D341Med (cell line): ENCODE results near the gene BCL11A.

ENCODE experiments used
- DNase-seq: peaks from one replicate; pipeline ENCODE4 v3.0.0; 2012; ENCODE audit warnings: low spot score

BCL11A gene

GRCh38 chr2:60525899-60526298 lies 27.6 kb downstream of the BCL11A start:
- no peak for DNase-seq

- no peak for DNase-seq
Measured at GRCh38 chr2:60524874-60525273, 28.6 kb downstream of the BCL11A start.

DNA sequence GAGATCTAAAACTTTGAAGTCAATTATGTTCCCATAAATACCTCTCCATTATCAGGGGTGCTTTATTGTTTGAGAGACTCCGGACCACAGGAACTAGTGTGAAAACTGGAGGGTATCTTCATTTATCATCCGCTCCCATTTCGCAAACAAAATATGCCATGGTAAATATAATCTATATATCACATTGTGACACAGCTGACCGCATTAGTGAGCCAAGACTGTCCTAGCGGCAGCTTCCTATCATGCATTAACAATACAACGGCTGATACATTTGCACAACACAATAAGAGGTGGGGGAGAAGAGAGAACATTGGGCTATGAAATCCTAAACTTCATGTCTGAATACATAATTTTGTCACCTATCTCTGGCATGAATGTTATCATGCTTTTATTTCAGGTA lies 29.5 kb downstream of the BCL11A start:
- no peak for DNase-seq

DNA sequence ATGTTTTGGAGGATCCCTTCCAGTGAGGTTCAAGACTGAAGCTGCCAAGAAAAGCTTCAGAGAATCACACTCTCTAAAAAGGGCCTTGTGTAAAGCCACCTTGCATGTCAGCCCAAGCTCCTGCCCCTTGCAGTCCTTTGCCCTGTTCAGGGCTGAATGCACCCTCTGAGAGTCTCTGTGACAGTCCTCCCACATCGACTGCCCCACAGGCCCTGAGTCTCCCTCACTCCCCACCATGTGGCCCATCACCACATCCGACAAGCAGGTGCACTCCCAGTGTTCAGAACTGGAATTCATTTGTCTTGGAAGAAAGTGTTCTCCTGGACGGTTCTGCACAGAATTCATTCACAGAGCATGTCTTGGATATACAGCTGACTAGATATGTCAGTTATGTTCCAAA lies 31.0 kb downstream of the BCL11A start:
- no peak for DNase-seq

DNA sequence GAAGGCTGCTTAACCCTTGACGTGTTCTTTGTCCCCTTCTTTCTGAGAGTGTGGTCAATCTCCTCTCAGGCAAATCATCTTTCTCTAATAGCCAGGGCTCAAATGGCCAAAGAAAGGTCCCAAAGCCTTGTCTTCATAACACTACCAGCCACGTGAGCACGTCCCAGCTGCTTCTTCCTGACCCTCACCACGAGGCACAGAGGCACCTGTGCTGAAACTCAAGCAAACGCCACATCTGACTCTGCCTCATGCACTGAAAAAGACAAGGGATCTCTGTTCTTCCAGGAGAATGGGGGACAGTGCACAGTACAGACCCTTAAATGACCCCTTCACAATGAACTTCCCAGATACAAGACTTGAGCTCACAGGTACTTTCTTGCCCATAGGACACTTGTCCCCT lies 31.8 kb downstream of the BCL11A start:
- no peak for DNase-seq

- DNase-seq, result no peak
Measured at GRCh38 chr2:60520917-60521539, 32.4 kb downstream of the BCL11A start.

GRCh38 chr2:60520151-60520876 lies 33.1 kb downstream of the BCL11A start:
- DNase-seq, result no peak

GRCh38 chr2:60519231-60519863 lies 34.1 kb downstream of the BCL11A start:
- no peak for DNase-seq

DNA sequence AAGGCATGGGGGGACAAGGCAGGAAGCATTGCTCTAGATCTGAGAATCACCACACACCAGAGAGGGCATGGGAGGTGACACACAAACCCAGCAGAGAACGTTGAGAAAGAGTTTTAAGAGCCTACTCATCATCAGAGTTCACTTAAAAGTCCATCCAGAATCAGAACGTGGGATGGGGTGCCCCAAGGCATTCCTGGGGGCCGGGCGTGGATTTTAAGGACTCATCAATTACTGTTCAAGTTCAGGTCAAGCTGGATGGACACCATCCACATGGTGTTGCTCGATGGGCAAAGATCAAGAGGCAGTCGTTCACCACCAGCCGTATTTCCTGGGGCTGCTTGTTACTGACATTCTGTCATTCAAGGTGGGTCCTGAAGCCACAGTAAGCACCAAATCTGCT lies 34.9 kb downstream of the BCL11A start:
- DNase-seq, result no peak

- DNase-seq, result no peak
Measured at GRCh38 chr2:60517446-60517845, 36.0 kb downstream of the BCL11A start.

GRCh38 chr2:60516826-60517225 lies 36.6 kb downstream of the BCL11A start:
- no peak for DNase-seq

DNA sequence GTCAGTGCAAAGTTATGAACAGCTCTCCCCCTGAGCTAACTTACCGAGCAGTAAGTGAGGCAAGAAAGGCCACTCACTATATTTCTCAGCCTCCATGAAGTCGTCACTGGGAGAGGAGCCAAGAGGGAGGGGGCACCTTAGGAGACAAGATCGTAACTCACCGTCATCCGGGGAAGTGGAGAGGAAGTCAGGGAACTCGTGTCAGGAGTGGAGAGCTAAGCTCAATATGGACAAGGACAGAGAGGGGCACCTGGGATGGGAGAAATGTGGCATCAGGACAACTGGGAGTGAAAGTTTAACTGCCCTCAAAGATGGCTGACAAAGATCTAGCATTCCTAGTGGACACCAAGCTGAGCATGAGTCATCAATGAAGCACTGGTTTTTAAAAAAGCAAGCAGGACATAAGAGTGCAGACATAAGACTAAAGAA lies 37.1 kb downstream of the BCL11A start:
- no peak for DNase-seq

GRCh38 chr2:60515721-60516226 lies 37.7 kb downstream of the BCL11A start:
- DNase-seq, result no peak

DNA sequence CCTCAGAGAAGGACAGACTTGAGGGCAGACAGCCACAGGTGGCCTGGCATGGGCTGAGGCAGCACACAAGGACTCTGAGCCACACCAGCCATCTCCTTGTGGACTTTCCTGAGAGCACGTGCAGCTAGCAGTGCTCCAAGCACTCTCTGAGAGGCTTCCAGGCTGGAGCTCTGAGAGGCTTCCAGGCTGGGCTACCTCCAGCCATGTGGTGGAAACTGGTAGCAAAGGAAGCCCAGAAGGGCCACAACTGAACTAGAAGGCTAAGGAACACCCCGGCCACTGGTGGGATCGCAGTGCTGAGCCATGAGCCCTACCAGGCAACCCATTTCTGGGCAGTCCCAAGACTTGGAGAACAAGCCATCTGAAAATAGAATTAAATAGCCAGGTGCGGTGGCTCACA lies 39.5 kb downstream of the BCL11A start:
- DNase-seq, result no peak

GRCh38 chr2:60513191-60513590 lies 40.3 kb downstream of the BCL11A start:
- DNase-seq, result no peak

DNA sequence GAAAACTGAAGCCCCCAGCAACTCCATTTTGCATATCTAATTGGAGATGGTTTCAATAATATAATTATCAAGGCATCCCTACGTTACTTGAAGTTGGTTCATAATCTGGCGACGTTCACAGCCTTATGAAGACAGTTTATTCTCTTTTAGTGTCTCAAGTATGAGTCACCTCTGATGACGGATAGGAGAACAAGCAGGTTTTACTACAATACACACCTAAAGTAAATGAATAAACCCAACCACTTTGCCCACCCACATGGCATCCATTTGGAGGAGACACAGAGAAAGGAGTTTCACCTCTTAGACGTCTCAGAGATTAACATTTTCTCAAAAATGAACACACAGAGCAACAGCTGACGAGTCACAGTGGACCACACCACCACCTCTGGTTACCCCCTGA lies 40.8 kb downstream of the BCL11A start:
- no peak for DNase-seq

DNA sequence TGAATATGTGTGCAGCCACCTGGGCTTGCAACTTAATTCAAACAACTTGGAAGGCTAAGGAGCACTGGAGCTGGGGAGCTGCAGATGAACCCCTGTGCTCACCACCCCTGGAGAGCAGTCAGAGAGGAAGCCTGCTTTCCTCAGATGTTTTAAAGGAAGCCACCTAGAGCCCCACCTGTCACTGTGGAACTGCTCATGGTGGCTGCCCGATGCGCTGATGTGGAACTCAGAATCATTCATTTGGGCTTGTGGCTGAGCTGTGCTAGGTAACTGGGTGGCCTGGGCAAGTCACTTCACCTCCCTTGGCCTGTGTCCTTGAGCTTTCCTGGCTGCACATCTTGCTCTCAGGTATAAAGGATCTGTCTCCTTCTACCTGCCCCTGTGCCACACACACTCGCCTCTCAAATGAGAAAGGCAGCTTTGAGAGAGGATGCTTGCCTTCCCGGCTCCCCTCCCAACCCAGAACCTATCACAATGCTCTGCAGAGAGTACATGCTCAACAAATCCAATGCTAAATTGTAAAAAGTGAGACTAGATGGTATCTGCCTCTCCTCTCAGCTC lies 41.3 kb downstream of the BCL11A start:
- DNase-seq, result no peak

DNA sequence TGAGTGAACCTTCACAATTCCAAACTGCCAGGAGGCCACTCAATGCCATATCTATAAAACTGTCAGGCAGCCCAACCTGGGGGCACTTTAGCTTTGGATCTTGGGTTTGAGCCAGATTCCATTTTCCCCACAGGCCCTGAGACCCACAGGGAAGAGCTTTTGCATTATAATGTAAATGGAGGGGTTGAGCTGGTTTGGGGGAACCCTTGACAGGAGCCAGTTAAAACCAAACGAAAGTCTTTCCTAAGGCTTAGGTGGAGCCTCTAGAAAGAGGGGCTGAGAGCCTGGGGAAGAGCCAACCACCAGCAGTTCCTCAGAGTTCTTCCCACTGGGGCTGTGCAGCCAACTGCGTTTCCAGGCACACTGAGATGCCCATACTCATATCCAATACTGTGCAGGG lies 42.7 kb downstream of the BCL11A start:
- no peak for DNase-seq

- DNase-seq, result no peak
Measured at GRCh38 chr2:60509066-60509465, 44.4 kb downstream of the BCL11A start.

- DNase-seq, result no peak
Measured at GRCh38 chr2:60508339-60508917, 45.0 kb downstream of the BCL11A start.

GRCh38 chr2:60507211-60507965 lies 46.1 kb downstream of the BCL11A start:
- DNase-seq, result no peak

DNA sequence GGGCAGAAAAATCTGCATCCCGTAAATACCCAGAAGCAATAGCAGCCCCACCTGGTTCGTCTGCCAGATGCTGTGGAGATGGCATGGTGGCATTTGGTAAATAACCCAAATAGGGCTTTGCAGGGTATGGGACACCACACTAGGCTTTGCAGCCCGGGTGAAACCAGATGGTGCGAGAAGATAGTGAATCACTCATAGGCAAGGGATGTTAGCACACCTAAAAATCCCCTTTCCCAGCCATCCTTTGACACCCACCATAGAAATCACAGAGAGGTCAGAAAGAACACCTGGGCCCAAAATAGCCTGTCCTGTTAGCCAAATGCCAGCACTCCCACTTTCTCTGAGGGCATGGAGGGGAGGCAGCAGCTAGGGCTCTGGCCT lies 47.6 kb downstream of the BCL11A start:
- no peak for DNase-seq
